ENCODE data around the gene UCP2. TPM values are rescaled to one million over a fixed set of nuclear protein-coding genes. Genes with fewer than 3 reads are reported as not detected.
A peak's percentile ranks its signal among the peaks of the same experiment; 100 is the strongest.

Gene UCP2
- total and polyA plus RNA-seq, 9 donors: 3.7 to 86.9 (median 16.5) TPM

DNA sequence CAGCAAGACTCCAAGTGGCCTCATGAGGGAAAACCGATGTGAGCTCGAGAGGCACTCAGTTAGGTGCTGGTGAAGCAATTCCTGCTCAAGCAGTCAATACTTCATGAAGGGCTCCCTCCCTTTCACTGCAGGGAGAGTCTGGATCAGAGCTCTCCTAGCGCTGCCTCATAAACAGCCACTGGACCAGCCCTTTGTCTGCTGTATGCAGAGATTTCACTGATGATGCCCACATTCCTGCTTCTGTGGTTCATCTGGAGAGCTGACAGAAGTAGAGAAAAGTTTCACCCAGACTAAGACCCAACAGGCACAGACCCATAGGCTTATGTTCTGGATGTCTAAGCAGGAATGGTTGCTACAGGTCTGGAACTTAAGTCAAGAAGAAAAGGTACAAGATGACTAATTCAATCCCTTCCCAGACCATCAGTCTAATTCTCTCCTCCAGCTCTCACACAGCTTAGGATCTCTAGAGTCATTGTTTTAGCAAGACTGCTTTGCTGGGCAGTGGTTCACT lies 4.0 kb downstream of the UCP2 start:
- intact Hi-C loops (cut with DNase I): no loop called here
- Histone ChIP-seq H3K27me3 (no peaks in the 10 kb centered on the region), H3K4me1 (ENCODE audit: insufficient read depth) (no peaks in the 10 kb centered on the region), H3K36me3 (no peaks in the 10 kb centered on the region), H3K9me3 (no peaks in the 10 kb centered on the region), H3K4me3 (no peak overlapping the region), H3K27ac (no peak overlapping the region)
- TF ChIP-seq EP300 (IDR thresholded peaks at IDR 0.05): no peak
- no peak for TF ChIP-seq POLR2A (IDR thresholded peaks at IDR 0.05)
- no peak for TF ChIP-seq CTCF (IDR thresholded peaks at IDR 0.05)
- DNase-seq: peak in 1 of 5 donors; percentile 3
- WGBS, 3 donors: 85 to 93% (median 90%) methylated on average over 3 of the region's 3 CpGs

DNA sequence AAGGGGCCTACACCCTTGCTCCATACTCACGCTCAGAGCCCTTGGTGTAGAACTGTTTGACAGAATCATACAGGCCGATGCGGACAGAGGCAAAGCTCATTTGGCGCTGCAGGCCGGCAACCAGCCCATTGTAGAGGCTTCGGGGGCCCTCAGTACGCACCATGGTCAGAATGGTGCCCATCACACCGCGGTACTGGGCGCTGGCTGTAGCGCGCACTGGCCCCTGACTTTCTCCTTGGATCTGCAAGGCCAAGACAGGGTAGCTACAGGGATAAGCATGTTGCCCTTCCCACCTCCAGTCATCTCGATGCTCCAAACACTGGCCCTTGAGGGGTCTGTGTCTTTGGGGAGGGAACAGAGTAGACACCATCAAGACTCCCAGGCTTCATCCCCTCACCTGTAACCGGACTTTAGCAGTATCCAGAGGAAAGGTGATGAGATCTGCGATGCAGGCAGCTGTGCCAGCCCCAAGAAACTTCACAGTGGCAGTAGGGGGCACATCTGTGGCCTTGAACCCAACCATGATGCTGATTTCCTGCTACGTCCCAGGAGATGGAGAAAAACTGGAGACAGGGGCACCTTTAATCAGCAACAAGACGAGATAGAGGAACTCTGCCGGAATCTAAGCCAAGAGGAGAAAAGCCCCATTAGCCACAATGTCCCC lies 4.7 kb downstream of the UCP2 start:
- Histone ChIP-seq H3K36me3 (no peaks in the 10 kb centered on the region), H3K27me3 (no peaks in the 10 kb centered on the region), H3K4me1 (ENCODE audit: insufficient read depth) (no peaks in the 10 kb centered on the region), H3K4me3 (no peak overlapping the region), H3K27ac (no peak overlapping the region), H3K9me3 (no peaks in the 10 kb centered on the region)
- DNase-seq: no peak
- no peak for TF ChIP-seq CTCF (IDR thresholded peaks at IDR 0.05)
- TF ChIP-seq EP300 (IDR thresholded peaks at IDR 0.05): no peak
- no peak for TF ChIP-seq POLR2A (IDR thresholded peaks at IDR 0.05)
- 93 to 97% (median 95%) methylated on average over 17 to 18 of the region's 18 CpGs for WGBS, 3 donors
- intact Hi-C loops (cut with DNase I): no loop called here

- Histone ChIP-seq H3K27me3 (no peaks in the 10 kb centered on the region), H3K4me1 (ENCODE audit: insufficient read depth) (no peaks in the 10 kb centered on the region), H3K4me3 (no peak overlapping the region), H3K36me3 (no peaks in the 10 kb centered on the region), H3K9me3 (no peaks in the 10 kb centered on the region), H3K27ac (no peak overlapping the region)
- TF ChIP-seq EP300 (IDR thresholded peaks at IDR 0.05) (no peak), POLR2A (IDR thresholded peaks at IDR 0.05) (no peak), CTCF (IDR thresholded peaks at IDR 0.05) (no peak)
- DNase-seq: no peak
- intact Hi-C loops (cut with DNase I): no loop called here
- WGBS, 3 donors: 95 to 96% (median 95%) methylated on average over 14 of the region's 14 CpGs
Measured at GRCh38 chr11:73976451-73977151, 6.0 kb downstream of the UCP2 start.

- Histone ChIP-seq H3K9me3 (no peaks in the 10 kb centered on the region), H3K4me3 (no peak overlapping the region), H3K36me3 (no peaks in the 10 kb centered on the region), H3K27me3 (no peaks in the 10 kb centered on the region), H3K27ac (no peak overlapping the region), H3K4me1 (ENCODE audit: insufficient read depth) (no peaks in the 10 kb centered on the region)
- no peak for TF ChIP-seq CTCF (IDR thresholded peaks at IDR 0.05)
- no peak for TF ChIP-seq POLR2A (IDR thresholded peaks at IDR 0.05)
- no peak for TF ChIP-seq EP300 (IDR thresholded peaks at IDR 0.05)
- intact Hi-C loops (cut with DNase I): loop anchor here in 1 of 4 donors (2.0 kb wide), 1 partner anchor 19 kb away; no protein-coding TSS in a partner anchor
- 93 to 97% (median 94%) methylated on average over 6 of the region's 6 CpGs for WGBS, 3 donors
- peak in 1 of 5 donors; percentile 11 for DNase-seq
Measured at GRCh38 chr11:73975479-73975757, 7.2 kb downstream of the UCP2 start.
